ENCODE data around the gene TRIM54. TPM values are rescaled to one million over a fixed set of nuclear protein-coding genes. Genes with fewer than 3 reads are reported as not detected.
A peak's percentile ranks its signal among the peaks of the same experiment; 100 is the strongest.

The TRIM54 gene
- total RNA-seq, 2 donors from 2014 or later = 0.86 to 2.2 TPM

DNA sequence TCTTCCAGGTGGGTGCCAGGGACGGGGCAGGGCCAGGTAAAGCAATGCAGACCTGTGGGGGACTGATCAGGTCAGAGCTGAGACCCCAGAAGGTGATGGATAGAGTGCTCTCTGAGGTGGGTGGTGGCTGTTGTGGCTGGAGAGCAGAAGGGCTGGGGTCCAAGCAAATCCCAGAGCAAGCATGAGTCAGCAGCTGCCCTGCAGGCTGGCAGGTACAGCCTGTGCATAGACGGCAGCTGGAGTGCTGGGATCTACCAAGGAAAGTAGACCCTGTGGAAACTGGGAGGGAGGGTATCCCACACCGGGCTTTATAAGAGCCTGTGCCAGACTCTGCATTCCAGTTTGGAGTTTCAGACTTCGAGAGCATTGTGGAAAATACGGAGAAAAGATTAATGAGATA is 663 bp downstream of the TRIM54 start:
- WGBS, 2 experiments (ENCODE audit: insufficient coverage in 1 of 2, insufficient read length in 1 of 2) = 52 to 60% methylated on average over 5 of the region's 5 CpGs
- peak overlapping the region; percentile 90 for H3K27ac Mint-ChIP-seq
- peak overlapping the region; percentile 38 for H3K4me3 Mint-ChIP-seq
- H3K27ac ChIP-seq (ENCODE audit: low read depth, low read length) = no peak overlapping the region
- DNase-seq = peak; percentile 77
- peaks cover 19% of the 10 kb centered on the region for H3K4me1 Mint-ChIP-seq
- no peaks in the 10 kb centered on the region for H3K9me3 Mint-ChIP-seq
- no peaks in the 10 kb centered on the region for H3K9me3 ChIP-seq (ENCODE audit: control insufficient read depth, low read length)
- no peak overlapping the region for H3K4me3 ChIP-seq (ENCODE audit: low read length)
- H3K36me3 Mint-ChIP-seq (ENCODE audit: low read depth) = no peaks in the 10 kb centered on the region
- H3K36me3 ChIP-seq (ENCODE audit: control insufficient read depth, insufficient read depth, low read length) = no peaks in the 10 kb centered on the region
- TF ChIP-seq, protein P1, sequence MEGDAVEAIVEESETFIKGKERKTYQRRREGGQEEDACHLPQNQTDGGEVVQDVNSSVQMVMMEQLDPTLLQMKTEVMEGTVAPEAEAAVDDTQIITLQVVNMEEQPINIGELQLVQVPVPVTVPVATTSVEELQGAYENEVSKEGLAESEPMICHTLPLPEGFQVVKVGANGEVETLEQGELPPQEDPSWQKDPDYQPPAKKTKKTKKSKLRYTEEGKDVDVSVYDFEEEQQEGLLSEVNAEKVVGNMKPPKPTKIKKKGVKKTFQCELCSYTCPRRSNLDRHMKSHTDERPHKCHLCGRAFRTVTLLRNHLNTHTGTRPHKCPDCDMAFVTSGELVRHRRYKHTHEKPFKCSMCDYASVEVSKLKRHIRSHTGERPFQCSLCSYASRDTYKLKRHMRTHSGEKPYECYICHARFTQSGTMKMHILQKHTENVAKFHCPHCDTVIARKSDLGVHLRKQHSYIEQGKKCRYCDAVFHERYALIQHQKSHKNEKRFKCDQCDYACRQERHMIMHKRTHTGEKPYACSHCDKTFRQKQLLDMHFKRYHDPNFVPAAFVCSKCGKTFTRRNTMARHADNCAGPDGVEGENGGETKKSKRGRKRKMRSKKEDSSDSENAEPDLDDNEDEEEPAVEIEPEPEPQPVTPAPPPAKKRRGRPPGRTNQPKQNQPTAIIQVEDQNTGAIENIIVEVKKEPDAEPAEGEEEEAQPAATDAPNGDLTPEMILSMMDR (conservative IDR thresholded peaks at IDR 0.05) = no peak
- no peaks in the 10 kb centered on the region for H3K27me3 ChIP-seq (ENCODE audit: control insufficient read depth, insufficient read depth, low read length, poor library complexity, severe bottlenecking)
- H3K4me1 ChIP-seq (ENCODE audit: control insufficient read depth, insufficient read depth, low read length) = peaks cover 16% of the 10 kb centered on the region
- H3K27me3 Mint-ChIP-seq (ENCODE audit: insufficient read depth) = peaks cover 10% of the 10 kb centered on the region
- no peak overlapping the region for H3K9ac ChIP-seq (ENCODE audit: extremely low read depth, low read length, poor library complexity, severe bottlenecking)

DNA sequence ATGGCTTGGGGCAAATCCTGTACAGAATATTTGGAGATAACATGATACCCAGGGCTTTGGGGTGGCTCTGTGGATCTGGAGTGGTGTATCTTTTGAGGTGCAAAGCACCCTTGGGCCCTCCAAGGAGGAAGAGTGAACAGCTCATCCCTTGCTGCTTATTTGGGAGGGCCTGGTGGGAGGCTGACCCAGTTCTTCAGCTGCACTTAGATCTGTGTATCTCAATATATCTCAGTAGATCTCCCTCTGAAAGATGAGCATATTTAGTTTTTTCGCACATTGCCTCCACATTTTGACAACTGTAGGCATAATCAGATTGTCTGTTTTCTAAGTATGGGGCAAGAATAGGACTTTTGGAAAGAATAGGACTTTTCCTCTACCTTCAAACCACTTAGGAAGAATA is 2.8 kb downstream of the TRIM54 start:
- WGBS, 2 experiments (ENCODE audit: insufficient coverage in 1 of 2, insufficient read length in 1 of 2) = 80 to 91% methylated on average over 1 of the region's 1 CpG
- H3K27me3 Mint-ChIP-seq (ENCODE audit: insufficient read depth) = peaks cover 5% of the 10 kb centered on the region
- TF ChIP-seq, protein P1 (conservative IDR thresholded peaks at IDR 0.05) = no peak

DNA sequence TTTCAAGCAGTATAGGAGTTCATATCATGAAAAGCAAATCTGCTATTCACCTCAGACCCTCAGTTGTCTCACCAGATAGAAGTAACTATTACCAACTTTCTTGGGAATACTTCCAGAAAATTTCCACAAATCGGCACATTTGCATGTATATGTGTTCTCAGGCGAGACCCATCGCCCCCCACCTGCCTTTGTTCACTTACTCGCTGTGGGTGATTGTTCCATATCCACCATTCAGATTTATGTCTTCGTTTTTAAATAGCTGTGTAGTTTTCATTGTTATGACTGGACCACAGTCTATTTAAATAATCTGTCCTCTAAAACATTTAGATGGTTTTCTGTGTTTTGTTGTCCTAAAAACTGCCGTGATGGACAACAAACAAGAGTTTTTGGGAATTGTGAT is 3.3 kb downstream of the TRIM54 start:
- TF ChIP-seq, protein P1 (conservative IDR thresholded peaks at IDR 0.05) = no peak
- 72 to 73% methylated on average over 5 to 6 of the region's 6 CpGs for WGBS, 2 experiments (ENCODE audit: insufficient coverage in 1 of 2, insufficient read length in 1 of 2)
- no peak overlapping the region for H3K4me3 Mint-ChIP-seq
- H3K27me3 Mint-ChIP-seq (ENCODE audit: insufficient read depth) = peaks cover 5% of the 10 kb centered on the region
- H3K27ac ChIP-seq (ENCODE audit: low read depth, low read length) = no peak overlapping the region
- peaks cover 16% of the 10 kb centered on the region for H3K4me1 ChIP-seq (ENCODE audit: control insufficient read depth, insufficient read depth, low read length)
- no peak overlapping the region for H3K4me3 ChIP-seq (ENCODE audit: low read length)
- H3K4me1 Mint-ChIP-seq = peaks cover 19% of the 10 kb centered on the region
- no peak overlapping the region for H3K27ac Mint-ChIP-seq
- no peaks in the 10 kb centered on the region for H3K9me3 Mint-ChIP-seq
- no peaks in the 10 kb centered on the region for H3K9me3 ChIP-seq (ENCODE audit: control insufficient read depth, low read length)
- DNase-seq = no peak
- no peaks in the 10 kb centered on the region for H3K36me3 Mint-ChIP-seq (ENCODE audit: low read depth)
- no peak overlapping the region for H3K9ac ChIP-seq (ENCODE audit: extremely low read depth, low read length, poor library complexity, severe bottlenecking)
- H3K36me3 ChIP-seq (ENCODE audit: control insufficient read depth, insufficient read depth, low read length) = no peaks in the 10 kb centered on the region
- H3K27me3 ChIP-seq (ENCODE audit: control insufficient read depth, insufficient read depth, low read length, poor library complexity, severe bottlenecking) = no peaks in the 10 kb centered on the region

More for the DNA sequence above, 2.8 kb downstream of the TRIM54 start:
- no peaks in the 10 kb centered on the region for H3K36me3 ChIP-seq (ENCODE audit: control insufficient read depth, insufficient read depth, low read length)
- no peak for DNase-seq
- no peak overlapping the region for H3K27ac ChIP-seq (ENCODE audit: low read depth, low read length)
- peaks cover 19% of the 10 kb centered on the region for H3K4me1 Mint-ChIP-seq
- H3K9me3 Mint-ChIP-seq = no peaks in the 10 kb centered on the region
- no peak overlapping the region for H3K27ac Mint-ChIP-seq
- no peaks in the 10 kb centered on the region for H3K36me3 Mint-ChIP-seq (ENCODE audit: low read depth)
- no peaks in the 10 kb centered on the region for H3K9me3 ChIP-seq (ENCODE audit: control insufficient read depth, low read length)
- no peak overlapping the region for H3K4me3 Mint-ChIP-seq
- H3K9ac ChIP-seq (ENCODE audit: extremely low read depth, low read length, poor library complexity, severe bottlenecking) = no peak overlapping the region
- no peak overlapping the region for H3K4me3 ChIP-seq (ENCODE audit: low read length)
- peaks cover 16% of the 10 kb centered on the region for H3K4me1 ChIP-seq (ENCODE audit: control insufficient read depth, insufficient read depth, low read length)
- no peaks in the 10 kb centered on the region for H3K27me3 ChIP-seq (ENCODE audit: control insufficient read depth, insufficient read depth, low read length, poor library complexity, severe bottlenecking)
